ENCODE data around the gene SPOCD1.

DNA sequence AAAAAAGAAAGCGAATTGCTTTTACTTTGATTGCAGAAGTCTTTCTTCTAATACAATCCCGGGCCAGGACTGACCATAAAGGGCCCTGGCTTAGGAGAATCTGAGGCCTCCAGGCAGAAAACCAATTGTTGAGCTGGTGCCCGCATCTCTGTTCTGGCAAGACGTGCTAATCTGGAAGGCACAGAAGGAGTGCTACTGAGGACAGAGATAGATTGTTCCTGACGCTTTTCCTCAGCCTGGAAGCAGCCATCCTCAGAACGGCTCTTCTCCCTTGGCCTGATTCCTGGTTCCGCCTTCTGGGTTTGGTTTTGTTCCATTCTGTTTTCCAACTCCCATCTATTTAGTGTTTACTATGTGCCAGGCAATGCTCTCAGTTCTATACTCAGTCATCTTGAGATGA, 44.8 kb upstream of the SPOCD1 start:
- no peak for TF ChIP-seq POLR2A (IDR thresholded peaks at IDR 0.05)
- TF ChIP-seq, protein P1, sequence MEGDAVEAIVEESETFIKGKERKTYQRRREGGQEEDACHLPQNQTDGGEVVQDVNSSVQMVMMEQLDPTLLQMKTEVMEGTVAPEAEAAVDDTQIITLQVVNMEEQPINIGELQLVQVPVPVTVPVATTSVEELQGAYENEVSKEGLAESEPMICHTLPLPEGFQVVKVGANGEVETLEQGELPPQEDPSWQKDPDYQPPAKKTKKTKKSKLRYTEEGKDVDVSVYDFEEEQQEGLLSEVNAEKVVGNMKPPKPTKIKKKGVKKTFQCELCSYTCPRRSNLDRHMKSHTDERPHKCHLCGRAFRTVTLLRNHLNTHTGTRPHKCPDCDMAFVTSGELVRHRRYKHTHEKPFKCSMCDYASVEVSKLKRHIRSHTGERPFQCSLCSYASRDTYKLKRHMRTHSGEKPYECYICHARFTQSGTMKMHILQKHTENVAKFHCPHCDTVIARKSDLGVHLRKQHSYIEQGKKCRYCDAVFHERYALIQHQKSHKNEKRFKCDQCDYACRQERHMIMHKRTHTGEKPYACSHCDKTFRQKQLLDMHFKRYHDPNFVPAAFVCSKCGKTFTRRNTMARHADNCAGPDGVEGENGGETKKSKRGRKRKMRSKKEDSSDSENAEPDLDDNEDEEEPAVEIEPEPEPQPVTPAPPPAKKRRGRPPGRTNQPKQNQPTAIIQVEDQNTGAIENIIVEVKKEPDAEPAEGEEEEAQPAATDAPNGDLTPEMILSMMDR (IDR thresholded peaks at IDR 0.05) = no peak
- no peak for TF ChIP-seq POLR2AphosphoS5 (IDR thresholded peaks at IDR 0.05)

Measured in prostate gland (tissue), 2 donors.